Astrocyte (in vitro differentiated cells and primary cell): ENCODE data around the gene DNER.
"Not testable (repeated sequence)": the region's sequence is repeated elsewhere in the genome, so short reads cannot be mapped to it uniquely, and the experiment has no call there.

Source experiments
- EZH2 ChIP-seq: IDR thresholded peaks from 2 replicates; pipeline ENCODE4 v1.6.1; 2012; ENCODE audit warnings: mild to moderate bottlenecking, low read length, inconsistent platforms; ENCODE audit not compliant: insufficient read depth
- TF ChIP-seq, protein P1 (sequence below): IDR thresholded peaks from 2 replicates; pipeline ENCODE4 v1.5.1; 2011; ENCODE audit warnings: low read depth, mild to moderate bottlenecking, inconsistent platforms, low read length, moderate library complexity; ENCODE audit not compliant: insufficient read depth

DNA sequence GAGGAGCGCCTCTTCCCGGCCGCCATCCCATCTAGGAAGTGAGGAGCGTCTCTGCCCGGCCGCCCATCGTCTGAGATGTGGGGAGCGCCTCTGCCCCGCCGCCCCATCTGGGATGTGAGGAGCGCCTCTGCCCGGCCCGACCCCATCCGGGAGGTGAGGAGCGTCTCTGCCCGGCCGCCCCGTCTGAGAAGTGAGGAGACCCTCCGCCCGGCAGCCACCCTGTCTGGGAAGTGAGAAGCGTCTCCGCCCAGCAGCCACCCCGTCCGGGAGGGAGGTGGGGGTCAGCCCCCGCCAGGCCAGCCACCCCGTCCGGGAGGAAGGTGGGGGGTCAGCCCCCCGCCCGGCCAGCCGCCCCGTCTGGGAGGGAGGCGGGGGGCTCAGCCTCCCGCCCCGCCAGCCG lies 28.3 kb upstream of the DNER start:
- TF ChIP-seq, protein P1, sequence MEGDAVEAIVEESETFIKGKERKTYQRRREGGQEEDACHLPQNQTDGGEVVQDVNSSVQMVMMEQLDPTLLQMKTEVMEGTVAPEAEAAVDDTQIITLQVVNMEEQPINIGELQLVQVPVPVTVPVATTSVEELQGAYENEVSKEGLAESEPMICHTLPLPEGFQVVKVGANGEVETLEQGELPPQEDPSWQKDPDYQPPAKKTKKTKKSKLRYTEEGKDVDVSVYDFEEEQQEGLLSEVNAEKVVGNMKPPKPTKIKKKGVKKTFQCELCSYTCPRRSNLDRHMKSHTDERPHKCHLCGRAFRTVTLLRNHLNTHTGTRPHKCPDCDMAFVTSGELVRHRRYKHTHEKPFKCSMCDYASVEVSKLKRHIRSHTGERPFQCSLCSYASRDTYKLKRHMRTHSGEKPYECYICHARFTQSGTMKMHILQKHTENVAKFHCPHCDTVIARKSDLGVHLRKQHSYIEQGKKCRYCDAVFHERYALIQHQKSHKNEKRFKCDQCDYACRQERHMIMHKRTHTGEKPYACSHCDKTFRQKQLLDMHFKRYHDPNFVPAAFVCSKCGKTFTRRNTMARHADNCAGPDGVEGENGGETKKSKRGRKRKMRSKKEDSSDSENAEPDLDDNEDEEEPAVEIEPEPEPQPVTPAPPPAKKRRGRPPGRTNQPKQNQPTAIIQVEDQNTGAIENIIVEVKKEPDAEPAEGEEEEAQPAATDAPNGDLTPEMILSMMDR = not testable (repeated sequence)
- not testable (repeated sequence) for TF ChIP-seq EZH2
